ENCODE results near the gene IFI27L1. TPM values are rescaled to one million over a fixed set of nuclear protein-coding genes. Genes with fewer than 3 reads are reported as not detected.

Gene IFI27L1
- total RNA-seq, 4 donors from 2014 or later: 7.1 to 10.3 (median 8.3) TPM

DNA sequence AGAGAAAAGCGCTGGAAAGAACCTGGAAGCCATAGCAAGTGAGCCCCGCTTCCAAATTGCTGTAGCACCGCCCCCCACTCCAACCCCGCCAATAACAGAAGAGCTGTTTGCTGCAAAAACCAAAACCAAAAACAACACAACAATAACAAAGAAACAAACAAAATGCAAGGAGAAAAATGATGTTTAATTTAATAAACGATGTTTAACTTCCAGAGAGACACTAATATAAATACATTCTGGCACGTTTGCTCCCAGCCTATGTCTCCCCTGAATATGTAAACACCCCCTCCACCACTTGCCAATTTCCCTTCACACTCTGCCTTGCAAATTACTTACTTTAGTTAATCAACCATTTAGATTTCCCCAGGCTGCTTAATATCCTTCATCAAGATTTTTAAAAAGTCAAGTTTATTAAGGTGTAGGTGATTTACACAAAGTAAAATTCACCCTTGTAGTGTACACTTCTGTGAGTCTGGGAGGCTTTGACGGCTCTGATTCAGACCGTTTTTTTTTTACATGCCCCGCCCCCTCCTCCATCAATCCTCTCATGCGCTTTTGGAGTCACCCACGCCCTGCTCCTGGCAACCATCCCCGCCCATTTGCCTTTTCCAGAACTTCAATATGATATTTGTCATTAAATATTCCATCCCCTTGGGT, 48.8 kb downstream of the IFI27L1 start:
- intact Hi-C loops (cut with DNase I; ENCODE audit: low total_unique reads) (loop anchor here (5.0 to 10.0 kb wide), 2 partner anchors 48 to 355 kb away; partner anchors contain the start of genes DDX24 and IFI27L1), in situ Hi-C loops (cut with MboI; ENCODE audit: low sequenced_read_pairs in 4 of 4) (no loop called here)
- Histone ChIP-seq H3K9me3 (no peaks in the 10 kb centered on the region), H3K4me3 (peak overlapping the region; percentile 50 to 60 (median 54)), H3K27me3 (no peaks in the 10 kb centered on the region), H3K27ac (peak overlapping the region; percentile 53 to 76 (median 68)), H3K4me1 (peaks cover 8 to 11% of the 10 kb centered on the region in 2 donors), H3K36me3 (no peaks in the 10 kb centered on the region)
- TF ChIP-seq CTCF (IDR thresholded peaks at IDR 0.05 in 4 of 5, conservative IDR thresholded peaks at IDR 0.05 in 1 of 5) (no peak), POLR2A (IDR thresholded peaks at IDR 0.05) (peak in 1 of 2 donors; percentile 7)
- peak; percentile 24 to 40 for ATAC-seq
- no peak for DNase-seq

DNA sequence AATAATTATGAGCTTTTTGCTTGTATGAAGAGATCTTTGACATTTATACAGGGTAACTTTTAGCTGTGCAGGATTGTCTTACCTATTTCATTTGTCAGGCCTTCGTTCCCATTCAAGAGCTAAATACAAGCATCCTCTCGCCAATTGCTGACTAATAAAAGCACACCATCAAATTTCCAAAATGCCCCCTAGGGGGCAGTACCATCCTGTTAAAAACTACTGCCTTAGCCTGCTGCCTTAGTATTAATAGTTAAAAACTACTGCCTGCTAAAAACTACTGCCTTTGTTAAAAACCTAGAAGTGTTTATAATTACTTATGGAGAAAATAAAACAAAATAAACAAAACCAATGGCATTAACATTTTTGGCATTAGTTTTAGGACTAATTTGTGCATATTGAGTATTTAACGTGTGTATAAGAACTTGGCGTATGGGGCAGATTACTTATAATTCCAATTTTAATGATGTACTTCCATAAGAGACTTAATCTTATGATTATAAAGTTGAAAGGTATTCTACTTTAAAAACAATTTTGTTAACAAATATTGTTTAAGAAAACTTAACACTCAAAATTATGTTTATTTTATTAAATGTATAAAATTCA, 51.3 kb downstream of the IFI27L1 start:
- in situ Hi-C loops (cut with MboI; ENCODE audit: low sequenced_read_pairs in 4 of 4): no loop called here
- no peaks in the 10 kb centered on the region for H3K36me3 ChIP-seq
- no peaks in the 10 kb centered on the region for H3K9me3 ChIP-seq
- intact Hi-C loops (cut with DNase I; ENCODE audit: low total_unique reads): loop anchor here (1.0 to 10.0 kb wide), 2 partner anchors 48 to 352 kb away; no protein-coding TSS in a partner anchor
- no peaks in the 10 kb centered on the region for H3K27me3 ChIP-seq
- no peak for DNase-seq
- ATAC-seq: no peak
- H3K4me3 ChIP-seq: no peak overlapping the region
- no peak overlapping the region for H3K27ac ChIP-seq
- TF ChIP-seq CTCF (IDR thresholded peaks at IDR 0.05 in 4 of 5, conservative IDR thresholded peaks at IDR 0.05 in 1 of 5) (peak; percentile 42 to 75 (median 58)), POLR2A (IDR thresholded peaks at IDR 0.05) (no peak)
- peaks cover 8 to 14% of the 10 kb centered on the region in 2 donors for H3K4me1 ChIP-seq

- TF ChIP-seq CTCF (IDR thresholded peaks at IDR 0.05 in 4 of 5, conservative IDR thresholded peaks at IDR 0.05 in 1 of 5): no peak
- TF ChIP-seq POLR2A (IDR thresholded peaks at IDR 0.05): no peak
- intact Hi-C loops (cut with DNase I; ENCODE audit: low total_unique reads): loop anchor here (5.0 to 10.0 kb wide), 2 partner anchors 349 to 478 kb away; no protein-coding TSS in a partner anchor
- DNase-seq: no peak
- no peak overlapping the region for H3K27ac ChIP-seq
- H3K36me3 ChIP-seq: no peaks in the 10 kb centered on the region
- H3K4me3 ChIP-seq: no peak overlapping the region
- in situ Hi-C loops (cut with MboI; ENCODE audit: low sequenced_read_pairs in 4 of 4): loop anchor here (5.0 kb wide), 1 partner anchor 98 kb away; no protein-coding TSS in a partner anchor
- ATAC-seq: no peak
- H3K4me1 ChIP-seq: peaks cover 0 to 3% of the 10 kb centered on the region in 2 donors
- no peaks in the 10 kb centered on the region for H3K9me3 ChIP-seq
- no peaks in the 10 kb centered on the region for H3K27me3 ChIP-seq
These were observed 54.4 kb downstream of the IFI27L1 start for GRCh38 chr14:94135476-94135875.

GRCh38 chr14:94136575-94137331, 55.6 kb downstream of the IFI27L1 start:
- Histone ChIP-seq H3K36me3 (no peaks in the 10 kb centered on the region), H3K9me3 (no peaks in the 10 kb centered on the region), H3K4me3 (no peak overlapping the region), H3K27me3 (no peaks in the 10 kb centered on the region), H3K4me1 (peaks cover 0 to 3% of the 10 kb centered on the region in 2 donors), H3K27ac (no peak overlapping the region)
- peak; percentile 90 to 94 for ATAC-seq
- no peak for TF ChIP-seq POLR2A (IDR thresholded peaks at IDR 0.05)
- TF ChIP-seq CTCF (IDR thresholded peaks at IDR 0.05 in 4 of 5, conservative IDR thresholded peaks at IDR 0.05 in 1 of 5): peak; percentile 88 to 99 (median 91)
- in situ Hi-C loops (cut with MboI; ENCODE audit: low sequenced_read_pairs in 4 of 4): loop anchor here (5.0 kb wide), 1 partner anchor 99 kb away; no protein-coding TSS in a partner anchor
- DNase-seq: peak; percentile 61 to 79
- intact Hi-C loops (cut with DNase I; ENCODE audit: low total_unique reads): loop anchor here (1.0 to 10.0 kb wide), 4 partner anchors 42 to 479 kb away; no protein-coding TSS in a partner anchor
